Measurements from ENCODE around the gene IL10RB. TPM values are rescaled to one million over a fixed set of nuclear protein-coding genes. Genes with fewer than 3 reads are reported as not detected.

IL10RB gene
- total and polyA plus RNA-seq, 3 donors from 2014 or later, result 14.3 to 19.3 (median 14.4) TPM

DNA sequence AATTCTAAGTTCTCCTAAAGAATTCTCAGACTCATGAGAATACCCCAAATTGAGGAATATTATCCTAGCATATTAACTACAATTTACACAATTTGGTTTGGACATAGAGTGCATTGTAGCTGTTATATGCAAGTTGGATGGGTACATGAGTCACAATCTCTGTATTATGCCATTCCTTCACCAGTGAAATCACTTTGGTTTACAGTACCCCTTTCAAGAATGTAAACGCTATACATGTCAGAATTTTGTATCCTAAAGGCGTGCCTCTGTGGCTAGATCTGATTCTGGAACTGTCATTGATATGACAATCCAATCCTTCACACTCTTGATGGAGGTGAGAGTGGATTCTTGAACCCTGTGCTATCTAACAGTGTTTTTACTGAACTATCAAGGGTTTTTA lies 6.7 kb upstream of the IL10RB start:
- intact Hi-C loops (cut with DNase I; ENCODE audit: low total_unique reads), result no loop called here
- no peaks in the 10 kb centered on the region for H3K9me3 ChIP-seq
- no peaks in the 10 kb centered on the region for H3K36me3 ChIP-seq (ENCODE audit: low read depth, missing control alignments)
- DNase-seq, result no peak
- TF ChIP-seq CTCF (IDR thresholded peaks at IDR 0.05) (no peak), POLR2A (IDR thresholded peaks at IDR 0.05) (no peak)
- no peak overlapping the region for H3K4me3 ChIP-seq
- H3K4me1 ChIP-seq, result no peaks in the 10 kb centered on the region
- no peaks in the 10 kb centered on the region for H3K27me3 ChIP-seq
- no peak overlapping the region for H3K27ac ChIP-seq
- WGBS, 2 donors, result 90 to 100% methylated on average over 2 of the region's 2 CpGs

GRCh38 chr21:33259995-33260394 lies 6.2 kb upstream of the IL10RB start:
- H3K9me3 ChIP-seq, result no peaks in the 10 kb centered on the region
- H3K27ac ChIP-seq, result no peak overlapping the region
- no peaks in the 10 kb centered on the region for H3K36me3 ChIP-seq (ENCODE audit: low read depth, missing control alignments)
- intact Hi-C loops (cut with DNase I; ENCODE audit: low total_unique reads), result no loop called here
- no peak for DNase-seq
- H3K27me3 ChIP-seq, result no peaks in the 10 kb centered on the region
- TF ChIP-seq POLR2A (IDR thresholded peaks at IDR 0.05) (no peak), CTCF (IDR thresholded peaks at IDR 0.05) (no peak)
- H3K4me1 ChIP-seq, result no peaks in the 10 kb centered on the region
- H3K4me3 ChIP-seq, result no peak overlapping the region
- WGBS, 2 donors, result 73 to 75% methylated on average over 7 of the region's 7 CpGs

DNA sequence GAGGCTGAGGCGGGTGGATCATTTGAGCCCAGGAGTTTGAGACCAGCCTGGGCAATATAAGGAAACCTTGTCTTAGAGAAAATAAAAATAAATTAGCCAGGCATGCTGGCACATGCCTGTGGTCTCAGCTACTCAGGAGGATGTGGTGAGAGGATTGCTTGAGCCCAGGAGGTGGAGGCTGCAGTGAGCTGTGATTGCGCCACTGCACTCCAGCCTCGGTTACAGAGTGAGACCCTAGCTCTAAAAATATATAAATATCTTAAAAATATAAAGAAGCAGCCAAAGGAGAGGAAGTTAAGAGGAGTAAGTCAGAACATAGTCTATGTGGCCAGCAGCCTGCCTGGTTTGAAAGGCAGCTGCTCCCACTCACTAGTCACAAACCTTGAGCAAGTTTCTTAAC lies 4.5 kb upstream of the IL10RB start:
- H3K27ac ChIP-seq, result no peak overlapping the region
- H3K4me3 ChIP-seq, result no peak overlapping the region
- no peaks in the 10 kb centered on the region for H3K36me3 ChIP-seq (ENCODE audit: low read depth, missing control alignments)
- H3K4me1 ChIP-seq, result no peaks in the 10 kb centered on the region
- intact Hi-C loops (cut with DNase I; ENCODE audit: low total_unique reads), result no loop called here
- no peaks in the 10 kb centered on the region for H3K9me3 ChIP-seq
- WGBS, 2 donors, result 75 to 86% methylated on average over 3 of the region's 3 CpGs
- DNase-seq, result peak; percentile 34
- TF ChIP-seq CTCF (IDR thresholded peaks at IDR 0.05) (no peak), POLR2A (IDR thresholded peaks at IDR 0.05) (no peak)
- no peaks in the 10 kb centered on the region for H3K27me3 ChIP-seq

DNA sequence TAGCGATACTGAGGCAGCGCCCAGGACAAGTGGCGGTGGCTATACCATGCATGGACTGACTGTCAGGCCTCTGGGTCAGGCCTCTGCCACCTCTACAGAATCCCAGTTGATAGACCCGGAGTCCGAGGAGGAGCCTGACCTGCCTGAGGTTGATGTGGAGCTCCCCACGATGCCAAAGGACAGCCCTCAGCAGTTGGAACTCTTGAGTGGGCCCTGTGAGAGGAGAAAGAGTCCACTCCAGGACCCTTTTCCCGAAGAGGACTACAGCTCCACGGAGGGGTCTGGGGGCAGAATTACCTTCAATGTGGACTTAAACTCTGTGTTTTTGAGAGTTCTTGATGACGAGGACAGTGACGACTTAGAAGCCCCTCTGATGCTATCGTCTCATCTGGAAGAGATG lies 3.2 kb upstream of the IL10RB start:
- no peaks in the 10 kb centered on the region for H3K36me3 ChIP-seq (ENCODE audit: low read depth, missing control alignments)
- H3K4me3 ChIP-seq, result no peak overlapping the region
- H3K9me3 ChIP-seq, result no peaks in the 10 kb centered on the region
- H3K4me1 ChIP-seq, result no peaks in the 10 kb centered on the region
- TF ChIP-seq POLR2A (IDR thresholded peaks at IDR 0.05) (no peak), CTCF (IDR thresholded peaks at IDR 0.05) (no peak)
- 93 to 95% methylated on average over 11 of the region's 11 CpGs for WGBS, 2 donors
- intact Hi-C loops (cut with DNase I; ENCODE audit: low total_unique reads), result no loop called here
- no peaks in the 10 kb centered on the region for H3K27me3 ChIP-seq
- no peak overlapping the region for H3K27ac ChIP-seq
- DNase-seq, result no peak

DNA sequence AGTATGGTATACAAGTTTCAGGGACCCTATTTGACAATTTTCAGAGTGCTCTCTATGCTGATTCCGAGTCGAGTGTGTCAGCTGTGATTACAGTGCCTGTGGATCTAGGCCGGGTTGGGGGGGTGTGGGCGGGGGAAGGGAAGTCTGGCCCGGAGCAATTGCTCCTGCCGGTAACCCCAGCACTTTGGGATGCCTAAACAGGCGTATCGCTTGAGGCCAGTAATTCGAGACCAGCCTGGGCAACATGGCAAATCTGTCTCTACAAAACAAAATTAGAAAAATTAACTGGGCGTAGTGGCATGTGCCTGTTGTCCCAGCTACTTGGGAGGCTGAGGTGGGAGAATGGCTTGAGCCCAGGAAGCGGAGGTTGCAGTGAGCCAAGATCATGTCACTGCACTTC lies 1.6 kb upstream of the IL10RB start:
- Histone ChIP-seq H3K27ac (no peak overlapping the region), H3K27me3 (no peaks in the 10 kb centered on the region), H3K4me1 (no peaks in the 10 kb centered on the region), H3K4me3 (no peak overlapping the region), H3K36me3 (ENCODE audit: low read depth, missing control alignments) (no peaks in the 10 kb centered on the region), H3K9me3 (no peaks in the 10 kb centered on the region)
- no peak for DNase-seq
- TF ChIP-seq POLR2A (IDR thresholded peaks at IDR 0.05) (no peak), CTCF (IDR thresholded peaks at IDR 0.05) (no peak)
- intact Hi-C loops (cut with DNase I; ENCODE audit: low total_unique reads), result no loop called here
- 76 to 90% methylated on average over 11 of the region's 11 CpGs for WGBS, 2 donors
